ENCODE results near the gene PPM1H. TPM values are rescaled to one million over a fixed set of nuclear protein-coding genes. Genes with fewer than 3 reads are reported as not detected.

Gene PPM1H
- total and polyA plus RNA-seq, 2 donors: 1.4 to 6.5 TPM

- H3K4me1 ChIP-seq (ENCODE audit: insufficient read depth): no peaks in the 10 kb centered on the region
- H3K27ac ChIP-seq (ENCODE audit: low read depth): no peak overlapping the region
- H3K4me3 ChIP-seq (ENCODE audit: low read depth, low read length): no peak overlapping the region
- DNase-seq (ENCODE audit: extremely low spot score): no peak
- 70% methylated on average over 4 of the region's 4 CpGs for WGBS
- no peaks in the 10 kb centered on the region for H3K36me3 ChIP-seq (ENCODE audit: insufficient read depth)
Measured at GRCh38 chr12:62640910-62641448, 294.0 kb downstream of the PPM1H start.

- H3K27ac ChIP-seq (ENCODE audit: low read depth): no peak overlapping the region
- H3K36me3 ChIP-seq (ENCODE audit: insufficient read depth): no peaks in the 10 kb centered on the region
- no peak for DNase-seq (ENCODE audit: extremely low spot score)
- H3K4me3 ChIP-seq (ENCODE audit: low read depth, low read length): no peak overlapping the region
- no peaks in the 10 kb centered on the region for H3K4me1 ChIP-seq (ENCODE audit: insufficient read depth)
- WGBS: 79% methylated on average over 5 of the region's 5 CpGs
Measured at GRCh38 chr12:62637679-62638078, 297.3 kb downstream of the PPM1H start.

- H3K4me1 ChIP-seq (ENCODE audit: insufficient read depth): no peaks in the 10 kb centered on the region
- H3K4me3 ChIP-seq (ENCODE audit: low read depth, low read length): no peak overlapping the region
- no peaks in the 10 kb centered on the region for H3K36me3 ChIP-seq (ENCODE audit: insufficient read depth)
- no peak overlapping the region for H3K27ac ChIP-seq (ENCODE audit: low read depth)
- WGBS: 92% methylated on average over 1 of the region's 1 CpG
- no peak for DNase-seq (ENCODE audit: extremely low spot score)
Measured at GRCh38 chr12:62635649-62636048, 299.3 kb downstream of the PPM1H start.

- DNase-seq (ENCODE audit: extremely low spot score): no peak
- Histone ChIP-seq H3K27ac (ENCODE audit: low read depth) (no peak overlapping the region), H3K4me3 (ENCODE audit: low read depth, low read length) (peak overlapping the region; percentile 53), H3K4me1 (ENCODE audit: insufficient read depth) (no peaks in the 10 kb centered on the region), H3K36me3 (ENCODE audit: insufficient read depth) (no peaks in the 10 kb centered on the region)
- 3% methylated on average over 22 of the region's 22 CpGs for WGBS
Measured at GRCh38 chr12:62632411-62632918, 302.5 kb downstream of the PPM1H start.

GRCh38 chr12:62631471-62632410, 303.2 kb downstream of the PPM1H start:
- DNase-seq (ENCODE audit: extremely low spot score): peak; percentile 41
- H3K4me3 ChIP-seq (ENCODE audit: low read depth, low read length): peak overlapping the region; percentile 53
- H3K36me3 ChIP-seq (ENCODE audit: insufficient read depth): no peaks in the 10 kb centered on the region
- WGBS: 1% methylated on average over 58 of the region's 58 CpGs
- H3K4me1 ChIP-seq (ENCODE audit: insufficient read depth): no peaks in the 10 kb centered on the region
- H3K27ac ChIP-seq (ENCODE audit: low read depth): peak overlapping the region; percentile 72

- Histone ChIP-seq H3K27ac (ENCODE audit: low read depth) (no peak overlapping the region), H3K4me1 (ENCODE audit: insufficient read depth) (no peaks in the 10 kb centered on the region), H3K4me3 (ENCODE audit: low read depth, low read length) (no peak overlapping the region), H3K36me3 (ENCODE audit: insufficient read depth) (no peaks in the 10 kb centered on the region)
- WGBS: 91% methylated on average over 5 of the region's 5 CpGs
- DNase-seq (ENCODE audit: extremely low spot score): no peak
Measured at GRCh38 chr12:62629971-62630739, 304.8 kb downstream of the PPM1H start.

GRCh38 chr12:62629413-62629812, 305.5 kb downstream of the PPM1H start:
- no peaks in the 10 kb centered on the region for H3K4me1 ChIP-seq (ENCODE audit: insufficient read depth)
- H3K27ac ChIP-seq (ENCODE audit: low read depth): no peak overlapping the region
- no peaks in the 10 kb centered on the region for H3K36me3 ChIP-seq (ENCODE audit: insufficient read depth)
- H3K4me3 ChIP-seq (ENCODE audit: low read depth, low read length): no peak overlapping the region
- DNase-seq (ENCODE audit: extremely low spot score): no peak
- 78% methylated on average over 4 of the region's 4 CpGs for WGBS

- no peak overlapping the region for H3K27ac ChIP-seq (ENCODE audit: low read depth)
- H3K36me3 ChIP-seq (ENCODE audit: insufficient read depth): no peaks in the 10 kb centered on the region
- no peak for DNase-seq (ENCODE audit: extremely low spot score)
- 92% methylated on average over 2 of the region's 2 CpGs for WGBS
- no peak overlapping the region for H3K4me3 ChIP-seq (ENCODE audit: low read depth, low read length)
- no peaks in the 10 kb centered on the region for H3K4me1 ChIP-seq (ENCODE audit: insufficient read depth)
Measured at GRCh38 chr12:62627181-62627580, 307.8 kb downstream of the PPM1H start.

GRCh38 chr12:62625228-62625627, 309.7 kb downstream of the PPM1H start:
- Histone ChIP-seq H3K4me1 (ENCODE audit: insufficient read depth) (no peaks in the 10 kb centered on the region), H3K36me3 (ENCODE audit: insufficient read depth) (no peaks in the 10 kb centered on the region), H3K4me3 (ENCODE audit: low read depth, low read length) (no peak overlapping the region), H3K27ac (ENCODE audit: low read depth) (no peak overlapping the region)
- WGBS: 89% methylated on average over 2 of the region's 2 CpGs
- no peak for DNase-seq (ENCODE audit: extremely low spot score)

- 64% methylated on average over 2 of the region's 2 CpGs for WGBS
- Histone ChIP-seq H3K4me3 (ENCODE audit: low read depth, low read length) (no peak overlapping the region), H3K27ac (ENCODE audit: low read depth) (no peak overlapping the region), H3K4me1 (ENCODE audit: insufficient read depth) (no peaks in the 10 kb centered on the region), H3K36me3 (ENCODE audit: insufficient read depth) (no peaks in the 10 kb centered on the region)
- DNase-seq (ENCODE audit: extremely low spot score): no peak
Measured at GRCh38 chr12:62622177-62622576, 312.8 kb downstream of the PPM1H start.

- no peak overlapping the region for H3K27ac ChIP-seq (ENCODE audit: low read depth)
- H3K4me1 ChIP-seq (ENCODE audit: insufficient read depth): no peaks in the 10 kb centered on the region
- 85% methylated on average over 8 of the region's 8 CpGs for WGBS
- no peaks in the 10 kb centered on the region for H3K36me3 ChIP-seq (ENCODE audit: insufficient read depth)
- no peak for DNase-seq (ENCODE audit: extremely low spot score)
- no peak overlapping the region for H3K4me3 ChIP-seq (ENCODE audit: low read depth, low read length)
Measured at GRCh38 chr12:62621101-62621638, 313.8 kb downstream of the PPM1H start.

GRCh38 chr12:62618930-62619329, 316.0 kb downstream of the PPM1H start:
- Histone ChIP-seq H3K27ac (ENCODE audit: low read depth) (no peak overlapping the region), H3K4me3 (ENCODE audit: low read depth, low read length) (no peak overlapping the region), H3K36me3 (ENCODE audit: insufficient read depth) (no peaks in the 10 kb centered on the region), H3K4me1 (ENCODE audit: insufficient read depth) (no peaks in the 10 kb centered on the region)
- 87% methylated on average over 2 of the region's 2 CpGs for WGBS
- no peak for DNase-seq (ENCODE audit: extremely low spot score)

GRCh38 chr12:62618319-62618718, 316.6 kb downstream of the PPM1H start:
- Histone ChIP-seq H3K36me3 (ENCODE audit: insufficient read depth) (no peaks in the 10 kb centered on the region), H3K27ac (ENCODE audit: low read depth) (no peak overlapping the region), H3K4me3 (ENCODE audit: low read depth, low read length) (no peak overlapping the region), H3K4me1 (ENCODE audit: insufficient read depth) (no peaks in the 10 kb centered on the region)
- no peak for DNase-seq (ENCODE audit: extremely low spot score)

All from urinary bladder (tissue), 4 donors.